Hippocampal formation (tissue), 2 donors: ENCODE measurements around the gene KDM4C.

ENCODE experiments used
- DNase-seq, 2 donors: peaks; one replicate each; lab custom pipeline; 2025; lab: John Stamatoyannopoulos, UW

KDM4C gene

DNA sequence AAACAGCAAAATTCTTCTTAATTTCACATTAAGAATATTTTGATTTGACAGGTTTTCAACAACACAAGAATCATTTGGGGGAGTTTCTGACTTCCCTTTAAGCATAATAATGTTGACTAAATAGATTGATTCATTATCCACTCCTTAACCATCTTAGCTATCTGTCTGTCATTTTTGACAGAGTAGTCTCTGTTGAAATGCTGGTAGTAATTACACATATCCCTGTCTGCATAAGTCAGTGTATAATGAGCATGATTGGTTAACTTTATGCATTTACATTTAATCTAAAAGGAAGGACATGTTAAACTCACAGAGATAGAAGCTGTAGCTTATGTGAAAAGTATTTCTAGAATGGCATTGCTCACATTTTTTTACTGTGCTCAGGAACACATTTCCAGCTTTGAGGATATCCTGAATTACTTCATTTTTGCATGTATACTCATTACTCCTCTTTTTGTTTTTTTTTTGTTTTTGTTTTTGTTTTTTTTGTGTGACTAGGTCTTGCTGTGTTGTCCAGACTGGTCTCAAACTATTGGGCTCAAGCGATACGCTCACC lies 385.9 kb downstream of the KDM4C start:
- no peak for DNase-seq

DNA sequence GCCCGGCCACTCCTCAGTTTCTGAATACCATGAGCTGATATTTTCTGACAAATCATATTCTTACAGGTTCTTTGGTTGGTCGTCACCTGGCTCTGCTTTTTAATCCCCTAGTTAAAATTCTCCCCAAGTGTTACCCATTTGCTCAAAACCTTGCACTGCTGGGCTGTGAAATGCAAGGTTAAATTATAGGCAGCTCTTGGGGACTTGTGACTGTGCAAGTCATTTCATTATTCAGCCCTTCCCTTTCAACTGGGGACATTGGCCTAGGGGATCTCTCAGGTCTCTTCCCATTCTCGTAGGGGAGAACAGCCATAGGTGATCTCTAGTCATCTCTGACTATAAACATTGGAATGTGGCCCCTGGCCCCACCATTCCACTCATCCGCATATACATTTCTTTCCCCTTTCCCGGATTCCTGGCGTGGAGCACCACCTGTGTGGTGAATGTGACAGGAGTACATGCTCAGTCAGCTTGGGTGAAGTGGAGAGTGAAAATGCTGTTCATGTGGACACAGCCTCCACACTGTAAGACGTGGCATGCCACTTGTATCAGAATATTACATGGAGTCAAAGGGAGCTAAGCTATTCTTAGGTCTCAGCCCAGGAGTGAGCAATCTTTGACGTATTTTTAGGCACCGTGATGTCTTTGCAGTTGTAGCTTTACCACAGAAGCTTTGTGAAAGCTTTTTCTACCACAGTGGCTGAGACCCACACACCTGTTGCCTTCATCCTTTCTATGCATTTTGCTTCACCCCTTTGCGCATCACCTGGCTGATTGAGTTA lies 386.7 kb downstream of the KDM4C start:
- DNase-seq = no peak

DNA sequence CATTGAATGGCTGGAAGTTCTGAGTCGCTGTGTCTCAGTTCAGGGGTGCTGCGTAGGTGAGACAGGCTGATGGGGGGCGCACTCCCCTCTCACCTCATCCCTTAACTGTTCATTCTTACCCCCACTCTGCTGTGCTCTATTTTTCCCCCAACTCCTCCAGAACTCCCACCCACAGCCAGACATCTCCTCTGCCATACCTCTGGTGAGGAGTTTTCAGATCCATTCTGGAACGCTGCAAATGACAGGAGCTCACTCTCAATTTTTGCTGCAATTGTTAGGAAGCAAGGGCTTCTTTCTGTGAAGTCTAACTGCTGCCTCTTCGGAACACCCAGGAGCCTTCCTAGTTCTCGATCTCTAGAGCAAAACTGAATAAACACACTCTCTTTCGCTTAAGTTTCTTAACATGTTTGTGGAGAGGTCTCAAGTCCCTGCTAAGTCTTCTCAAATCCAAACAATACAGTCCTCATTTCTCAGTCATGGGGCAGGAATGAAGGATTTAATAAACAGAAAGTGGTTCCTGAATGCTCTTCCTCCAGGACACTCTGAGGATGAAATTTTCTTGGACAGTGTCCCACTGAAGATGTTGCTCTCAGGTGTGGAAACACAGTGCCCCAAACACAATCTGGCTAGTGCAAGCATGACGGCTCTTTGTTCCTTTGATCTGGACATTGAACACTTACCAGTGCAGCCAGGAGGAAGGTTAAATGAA lies 387.7 kb downstream of the KDM4C start:
- DNase-seq = no peak

DNA sequence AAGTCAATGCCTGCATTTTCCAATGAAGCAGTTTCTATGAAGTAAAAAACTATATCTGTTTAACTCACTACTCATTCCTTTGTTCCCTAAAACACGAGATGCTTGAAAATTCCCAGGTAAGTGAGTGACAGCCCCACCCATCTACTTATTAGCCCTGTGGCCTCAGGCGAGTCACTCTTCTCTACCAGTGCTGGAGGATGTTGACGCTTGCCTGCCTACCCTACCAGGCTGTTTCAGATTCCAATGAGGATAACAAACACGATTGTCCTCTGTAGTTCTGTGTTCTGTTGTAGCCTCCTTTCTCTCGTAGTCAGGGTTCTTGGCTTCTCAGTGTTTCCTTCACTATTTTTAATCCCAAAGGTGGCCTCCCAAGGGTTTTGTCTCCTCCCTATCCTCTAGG lies 388.8 kb downstream of the KDM4C start:
- DNase-seq = no peak

DNA sequence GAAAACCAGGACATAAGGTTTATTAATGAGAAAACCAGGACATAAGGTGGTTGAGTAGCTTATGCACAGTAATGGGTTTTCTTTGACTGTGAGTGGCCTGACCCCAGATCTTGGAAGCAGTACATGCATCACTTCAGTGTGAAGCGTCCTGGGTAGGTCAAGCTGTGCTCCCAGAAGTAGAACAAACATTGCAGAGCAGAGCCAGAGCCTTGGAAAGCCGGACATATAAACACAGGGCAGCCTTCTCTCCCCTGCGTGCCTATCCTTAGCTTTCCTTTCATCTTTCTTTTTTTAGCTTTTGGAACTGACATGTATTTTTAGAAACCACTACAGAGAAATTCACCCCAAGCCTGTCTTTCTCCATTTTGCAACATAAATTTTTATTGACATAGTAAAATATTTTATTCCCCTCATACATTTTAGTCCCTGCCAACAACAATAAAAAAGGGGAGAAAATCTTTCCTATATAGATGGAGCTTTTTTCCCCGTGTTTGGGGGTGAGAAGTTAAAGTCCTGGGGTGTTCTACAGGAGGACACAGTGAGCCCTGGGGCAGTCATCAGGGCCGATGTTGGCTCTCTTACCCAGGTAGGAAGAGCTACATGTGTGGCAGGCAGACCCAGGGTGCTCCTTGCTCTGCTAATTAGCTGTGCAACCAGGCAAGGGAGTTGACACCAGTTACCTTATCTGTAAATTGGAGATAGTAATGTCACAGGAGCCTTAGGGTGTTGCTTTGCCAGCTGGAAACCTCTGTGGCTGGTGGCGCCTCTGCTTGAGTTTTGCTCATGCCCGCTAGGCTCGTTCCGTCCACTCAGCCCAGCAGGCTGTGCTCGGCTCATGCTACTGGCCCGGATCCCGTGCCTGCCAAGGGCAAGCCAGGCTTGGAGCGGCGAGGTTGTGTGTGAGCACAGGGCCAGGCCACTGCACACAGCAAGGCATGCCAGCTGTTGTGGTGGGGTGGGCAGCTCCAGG lies 389.6 kb downstream of the KDM4C start:
- DNase-seq = peak in 1 of 2 donors; percentile 14

DNA sequence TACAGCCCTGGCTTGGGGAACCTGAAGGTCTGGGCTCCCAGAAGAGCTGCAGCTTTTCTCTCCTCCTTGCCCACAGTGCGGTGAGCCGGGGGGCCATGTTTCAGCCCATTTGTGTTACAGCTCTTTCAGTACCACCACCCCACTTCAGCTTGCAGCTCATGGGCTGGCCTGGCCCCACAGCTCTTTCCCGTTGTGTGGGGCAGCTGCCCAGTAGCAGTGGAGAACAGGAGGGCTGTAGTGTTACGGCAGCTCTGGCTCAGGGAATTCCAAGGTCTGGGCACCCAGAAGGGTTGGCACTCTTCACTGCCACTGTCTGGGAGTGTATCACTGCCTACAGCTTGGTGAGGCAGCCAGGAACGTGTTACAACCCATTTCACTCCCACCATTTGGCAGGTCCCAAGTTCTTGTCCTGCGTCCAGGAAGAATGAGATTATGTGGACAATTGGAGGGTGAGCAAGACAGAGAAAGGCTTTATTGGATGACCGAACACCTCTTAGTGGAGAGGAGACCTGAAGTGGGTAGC lies 390.5 kb downstream of the KDM4C start:
- no peak for DNase-seq

DNA sequence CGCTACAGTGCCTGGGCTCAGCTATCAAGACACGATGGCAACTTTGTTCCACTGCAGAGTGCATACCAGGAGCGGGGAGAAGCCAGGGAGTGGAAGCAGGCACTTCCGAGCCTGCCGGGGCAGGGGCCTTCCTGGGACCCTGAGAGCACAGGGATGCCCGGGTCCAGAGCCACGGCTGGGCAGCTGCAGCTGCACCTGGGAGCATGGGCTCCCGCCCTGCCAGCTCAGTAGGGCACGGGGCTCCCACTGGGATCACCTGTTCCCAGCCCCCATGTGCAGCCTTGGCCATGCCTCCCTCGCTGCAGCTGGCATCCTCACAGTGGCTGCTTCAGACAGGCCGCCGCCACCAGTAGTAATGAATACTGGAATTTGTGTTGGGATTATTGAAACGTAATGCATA lies 391.5 kb downstream of the KDM4C start:
- DNase-seq = no peak

DNA sequence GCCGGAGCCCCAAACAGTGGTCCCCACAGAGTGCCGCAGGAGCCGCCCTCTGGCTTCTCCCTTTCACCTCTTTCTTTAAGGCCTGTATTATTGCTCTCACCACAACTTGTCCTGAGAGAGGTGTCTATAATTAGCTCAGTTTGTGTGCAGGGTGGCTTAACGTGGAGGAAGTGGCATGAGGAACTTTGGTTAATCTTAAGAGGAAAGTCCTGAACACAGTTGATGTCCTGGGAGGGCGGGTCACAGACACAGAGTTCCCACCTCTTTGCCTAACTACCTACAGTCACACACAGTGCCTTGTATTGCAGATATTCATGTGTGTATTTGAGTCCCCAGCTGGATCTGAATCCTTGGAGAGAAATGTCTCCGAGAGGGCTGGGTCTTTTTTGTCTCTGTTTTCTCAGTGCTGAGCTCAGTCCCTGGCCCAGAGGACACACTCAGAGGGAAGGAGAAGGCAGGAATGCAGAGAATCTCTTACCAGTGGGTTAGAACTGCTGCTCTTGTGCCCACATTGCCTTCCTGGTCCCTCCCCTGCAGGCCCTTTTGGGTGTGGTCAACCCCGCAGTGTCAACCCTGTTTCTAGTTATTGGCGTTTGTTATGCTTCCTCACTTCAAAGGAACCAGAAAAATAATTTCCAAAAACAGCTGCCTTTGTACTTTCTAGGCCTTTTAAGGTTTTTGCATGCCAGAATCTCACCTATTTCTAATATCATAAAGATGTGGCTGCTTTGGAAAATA lies 392.5 kb downstream of the KDM4C start:
- DNase-seq = no peak

DNA sequence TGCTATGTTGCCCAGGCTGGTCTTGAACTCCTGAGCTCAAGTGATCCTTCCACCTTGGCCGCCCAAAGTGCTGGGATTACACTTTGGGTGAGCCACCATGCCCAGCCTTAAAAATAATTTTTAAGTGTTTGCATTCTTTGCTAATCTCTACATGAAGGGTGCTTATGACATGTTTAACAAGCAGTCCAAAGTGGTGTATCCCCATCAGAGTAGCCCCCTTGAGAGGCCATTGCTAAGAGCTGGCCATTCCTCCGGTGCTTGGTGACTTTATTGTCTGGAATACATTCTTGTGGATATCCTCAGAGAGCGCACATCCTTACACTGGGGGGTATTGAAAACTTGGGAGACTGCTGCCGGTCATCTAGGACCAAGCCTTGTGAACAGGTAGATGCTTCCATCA lies 395.4 kb downstream of the KDM4C start:
- no peak for DNase-seq

DNA sequence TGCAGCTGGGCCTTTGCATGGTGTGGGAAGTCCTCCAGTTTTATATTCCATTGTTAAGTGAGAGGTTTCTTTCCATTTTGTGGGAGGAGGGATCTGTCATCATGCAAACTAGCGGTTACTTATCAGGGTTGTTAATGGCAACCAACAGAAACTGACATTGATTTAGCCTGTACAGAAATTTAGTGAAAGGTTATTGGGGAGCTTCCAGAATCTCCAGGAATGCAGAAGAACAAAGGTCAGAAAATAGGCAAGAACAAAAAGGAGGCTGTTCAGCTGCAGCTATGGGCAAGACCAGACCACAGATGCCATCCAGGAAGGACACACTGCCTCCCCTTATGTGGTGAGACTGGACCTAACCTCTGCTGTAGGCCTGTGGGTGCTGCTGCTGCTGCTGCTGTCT lies 395.8 kb downstream of the KDM4C start:
- no peak for DNase-seq

DNA sequence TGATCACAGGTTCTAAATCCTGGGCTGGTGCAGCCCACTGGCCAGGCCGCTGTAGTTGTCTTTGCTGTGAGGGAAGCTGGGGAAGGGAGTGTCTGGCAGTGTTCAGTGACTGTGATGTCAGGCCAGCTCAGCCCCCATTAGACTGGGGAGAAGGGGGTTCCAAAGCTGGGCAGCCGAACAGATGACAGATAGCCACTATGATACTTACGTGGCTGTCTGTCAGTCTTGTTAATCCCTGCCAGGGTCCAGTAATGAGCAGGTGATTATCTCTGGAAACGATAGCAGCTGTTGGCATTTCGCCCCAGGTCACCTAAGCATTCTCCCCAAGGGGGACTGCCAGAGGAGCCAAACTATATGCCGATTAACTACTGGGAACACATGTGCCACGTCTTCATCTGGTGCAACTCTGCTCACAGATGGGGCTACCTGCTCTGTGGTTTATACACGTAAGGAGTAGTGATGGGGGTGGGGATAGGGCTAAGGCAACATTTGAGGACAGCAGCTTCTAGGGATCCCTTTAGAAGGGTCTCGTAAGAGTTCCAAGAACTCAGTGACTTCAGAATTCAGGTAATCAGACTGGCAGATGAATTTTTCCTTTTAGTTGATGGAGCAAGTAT lies 396.3 kb downstream of the KDM4C start:
- no peak for DNase-seq

DNA sequence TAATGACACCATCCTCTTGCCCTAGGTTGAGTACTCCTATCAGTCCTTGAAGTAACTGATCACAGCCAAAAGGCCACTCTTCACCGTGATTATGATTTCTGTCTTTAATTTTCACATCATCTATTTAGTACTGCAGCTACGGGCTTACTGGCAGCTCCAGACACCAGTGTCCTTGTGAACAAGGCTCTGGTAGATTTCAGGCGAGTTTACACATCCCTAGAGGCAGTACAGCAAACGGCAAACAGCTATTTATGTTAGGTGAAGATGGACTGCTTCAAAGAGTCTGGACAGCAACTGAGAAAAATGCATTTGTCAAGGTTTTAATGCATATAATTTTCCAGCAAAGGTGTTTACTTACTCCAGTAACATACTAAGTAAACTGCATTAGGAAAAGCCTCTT lies 396.9 kb downstream of the KDM4C start:
- no peak for DNase-seq

DNA sequence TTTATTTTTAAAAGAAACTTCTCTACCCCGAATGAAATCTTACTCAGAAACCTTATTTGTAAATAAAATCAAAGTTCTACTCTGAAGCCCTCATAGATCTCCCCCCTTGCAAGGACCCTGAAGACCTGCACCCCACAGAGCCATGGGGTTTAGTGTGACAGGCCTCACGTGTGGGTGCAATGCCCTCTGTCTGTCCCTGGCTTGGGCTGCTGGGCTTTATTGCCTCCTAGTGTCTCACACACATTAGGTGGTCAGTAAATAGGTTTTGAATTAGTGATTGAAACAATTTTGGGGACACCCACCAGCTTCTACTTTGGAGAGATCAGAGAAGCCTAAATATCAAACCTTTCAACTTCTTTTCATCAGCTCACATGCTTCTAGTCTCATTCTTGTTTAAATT lies 403.7 kb downstream of the KDM4C start:
- DNase-seq = no peak

DNA sequence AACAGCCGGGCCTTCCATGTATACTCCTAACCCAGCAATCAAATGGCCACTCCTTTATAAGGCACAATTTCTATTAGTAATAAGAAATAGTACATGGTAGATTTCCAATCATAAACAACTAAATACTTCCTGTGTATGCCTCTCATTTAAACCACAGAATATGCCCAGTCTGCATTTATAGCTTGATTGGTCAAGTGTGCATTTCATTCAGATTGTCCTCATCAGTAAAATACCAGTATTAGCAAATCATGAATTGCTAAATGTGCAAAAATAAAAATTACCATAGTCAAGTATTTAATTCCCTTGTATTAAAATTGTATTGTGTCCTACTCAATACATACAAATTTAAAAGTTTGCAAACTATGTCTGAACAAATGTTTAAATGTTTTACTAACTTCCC lies 406.2 kb downstream of the KDM4C start:
- no peak for DNase-seq

DNA sequence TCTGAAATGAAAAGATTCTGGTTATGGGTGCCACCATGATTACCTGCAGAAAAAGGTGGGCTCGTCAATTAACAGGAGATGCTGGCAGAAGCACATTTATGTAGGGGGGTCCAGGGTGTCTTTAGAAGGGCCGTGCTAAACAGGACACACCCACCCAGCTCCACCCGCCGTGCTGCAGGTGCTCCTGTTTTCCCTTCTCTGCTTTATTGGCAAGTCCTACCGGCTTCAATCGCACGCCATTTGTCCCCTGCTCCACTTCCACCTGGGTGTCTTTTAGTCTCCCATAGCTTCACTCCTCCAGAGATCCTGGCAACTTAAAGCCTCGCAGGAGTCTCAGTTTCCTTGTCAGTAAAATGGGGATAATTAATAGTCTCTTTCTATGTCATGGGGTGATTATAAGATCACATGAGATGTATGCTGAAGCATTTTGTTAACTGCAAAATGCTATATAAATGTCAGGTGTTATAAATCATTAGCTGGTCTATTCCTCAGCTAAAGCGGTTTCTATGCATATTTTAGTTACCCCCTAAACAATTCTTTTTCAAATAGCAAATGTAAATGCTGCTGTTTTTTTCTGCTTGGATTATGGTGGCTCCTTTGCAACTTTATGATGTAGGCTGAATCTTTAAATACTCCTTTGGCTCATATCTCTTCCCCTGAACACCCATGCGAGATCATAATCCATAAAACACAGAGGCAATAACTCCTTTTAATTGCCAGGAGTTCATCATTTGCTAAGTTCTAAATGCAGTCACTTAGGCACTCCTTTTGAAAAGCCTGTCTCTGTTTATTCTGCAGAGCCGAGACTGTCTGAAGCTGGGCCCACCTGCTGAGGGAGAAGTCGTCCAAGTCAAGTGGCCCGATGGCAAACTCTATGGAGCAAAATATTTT lies 406.9 kb downstream of the KDM4C start:
- DNase-seq = no peak

DNA sequence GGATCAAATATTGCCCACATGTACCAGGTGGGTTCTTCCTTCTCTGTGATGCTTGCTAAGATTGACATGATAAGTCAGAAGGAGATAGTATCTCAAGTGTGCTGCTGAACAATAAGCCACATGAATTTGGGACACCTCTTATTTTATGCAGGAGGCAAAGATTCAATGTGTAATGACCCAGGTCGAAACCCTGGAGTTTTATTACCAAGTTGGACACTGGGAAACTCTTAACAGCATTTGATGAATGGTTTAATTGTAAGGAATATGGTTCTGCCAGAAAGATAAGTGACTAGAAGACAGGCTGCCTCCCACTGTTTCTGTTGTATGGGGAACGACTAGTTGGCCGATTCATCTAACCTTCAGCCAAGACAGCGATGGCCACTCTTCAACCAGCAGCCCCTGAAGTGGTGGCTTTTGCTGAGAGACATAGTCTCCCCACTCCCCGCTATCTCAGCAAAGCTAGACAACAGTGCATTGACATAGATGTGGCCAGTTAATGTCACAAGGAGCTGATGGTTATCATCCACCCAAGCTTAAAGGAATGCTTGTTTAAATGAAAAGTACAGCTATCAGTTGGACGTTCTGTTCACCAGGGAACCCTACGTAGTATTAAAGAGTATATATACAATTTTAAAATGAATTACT lies 407.7 kb downstream of the KDM4C start:
- DNase-seq = no peak

DNA sequence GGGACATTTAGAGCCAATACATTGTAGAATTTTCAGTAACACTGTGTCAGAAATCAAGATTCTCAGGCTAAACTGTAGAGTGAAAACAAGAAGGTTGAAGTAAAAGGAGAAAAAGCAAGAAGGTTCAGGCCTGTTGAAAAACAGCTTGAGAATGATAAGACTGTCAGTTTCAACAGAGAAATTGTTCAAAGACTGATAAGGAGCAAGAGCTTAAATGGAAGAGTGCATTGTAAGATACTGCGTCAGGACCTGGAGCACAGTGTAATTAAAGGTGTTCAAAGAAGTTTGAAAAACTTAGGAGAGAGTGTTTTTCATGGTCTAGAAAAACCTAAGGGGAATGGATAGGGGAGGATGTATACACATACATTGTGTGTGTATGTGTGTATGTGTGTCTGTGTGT lies 408.3 kb downstream of the KDM4C start:
- no peak for DNase-seq

DNA sequence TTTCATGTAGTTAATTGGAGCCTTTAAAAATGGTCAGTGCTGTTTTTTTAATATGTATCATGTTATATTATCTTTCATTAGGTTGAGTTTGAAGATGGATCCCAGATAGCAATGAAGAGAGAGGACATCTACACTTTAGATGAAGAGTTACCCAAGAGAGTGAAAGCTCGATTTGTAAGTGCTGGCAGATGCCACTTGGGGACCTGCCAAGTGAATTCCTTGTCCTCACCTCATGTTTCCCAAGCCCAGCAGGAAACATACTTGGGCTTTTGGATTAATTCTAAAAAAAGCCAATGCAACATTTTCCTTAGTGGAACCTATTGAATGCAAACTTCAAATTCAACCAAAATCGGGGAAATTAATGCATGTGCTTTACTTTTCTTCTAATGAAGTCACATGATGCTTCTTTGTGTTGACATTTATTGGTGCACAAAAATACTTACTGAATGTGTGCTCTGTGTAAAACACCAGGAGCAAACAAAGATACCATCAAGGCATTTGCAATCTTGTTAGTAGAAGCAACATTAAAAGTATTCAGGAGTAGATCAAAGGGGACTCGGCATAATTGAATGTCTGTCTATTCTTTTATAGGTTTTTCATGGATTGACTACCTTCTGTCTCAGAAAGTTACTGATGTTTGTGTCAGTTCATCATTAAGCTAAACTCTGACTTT lies 412.1 kb downstream of the KDM4C start:
- DNase-seq = no peak
